ENCODE data around the gene ANK3.

GRCh38 chr10:60288256-60288655, 101.4 kb downstream of the ANK3 start:
- no peak for TF ChIP-seq POLR2A (IDR thresholded peaks at IDR 0.05)
- no peak for TF ChIP-seq CTCF (IDR thresholded peaks at IDR 0.05)
